ENCODE measurements around the gene RBP7.

- TF ChIP-seq EZH2 (IDR thresholded peaks at IDR 0.05; ENCODE audit: borderline replicate concordance, insufficient read depth, low read length, poor library complexity, severe bottlenecking) (no peak), CTCF (IDR thresholded peaks at IDR 0.05; ENCODE audit: poor library complexity, severe bottlenecking) (no peak), TAF1 (IDR thresholded peaks at IDR 0.05; ENCODE audit: low read depth) (no peak), EP300 (conservative IDR thresholded peaks at IDR 0.05; ENCODE audit: poor library complexity, severe bottlenecking) (no peak), POLR2AphosphoS5 (IDR thresholded peaks at IDR 0.05) (no peak), RAD21 (conservative IDR thresholded peaks at IDR 0.05) (no peak), REST (IDR thresholded peaks at IDR 0.05; ENCODE audit: borderline replicate concordance) (no peak), SMC3 (conservative IDR thresholded peaks at IDR 0.05; ENCODE audit: poor library complexity) (no peak)
These were observed 23.1 kb downstream of the RBP7 start for GRCh38 chr1:10020086-10020485.

All from neural cell (in vitro differentiated cells).